ENCODE measurements around the gene C11orf54. TPM values are rescaled to one million over a fixed set of nuclear protein-coding genes. Genes with fewer than 3 reads are reported as not detected.

The C11orf54 gene
- total and polyA plus RNA-seq, 2 donors (not counting 1 experiment from before 2014, with no cell fraction given) = 22.1 to 29.0 TPM

GRCh38 chr11:93784145-93784934 lies 42.9 kb downstream of the C11orf54 start, which contains the start of gene MED17:
MED17 (plus strand) TSS chr11:93784282; CDS start chr11:93784514, 232 bp downstream.
- peak within 1 kb of the TSS; percentile 91 for H2AFZ ChIP-seq (ENCODE audit: low read length)
- peaks cover 2% of the 10 kb centered on the region for H4K20me1 ChIP-seq (ENCODE audit: control insufficient read depth, extremely low read depth, insufficient read depth, low read length)
- H3K9me3 ChIP-seq (ENCODE audit: control insufficient read depth, insufficient read depth, low read depth, low read length) = no peaks in the 10 kb centered on the region
- peak within 1 kb of the TSS; percentile 93 for H3K4me2 ChIP-seq (ENCODE audit: extremely low read depth, insufficient read depth, low read length)
- peaks cover 46% of the 10 kb centered on the region for H3K79me2 ChIP-seq (ENCODE audit: control insufficient read depth, insufficient read depth, low read length)
- TF ChIP-seq CTCF (conservative IDR thresholded peaks at IDR 0.05 in 1 of 2, IDR thresholded peaks at IDR 0.05 in 1 of 2; ENCODE audit: low read depth in 1 of 2, low read length in 2 of 2) = peak; percentile 36 to 52
- TF ChIP-seq EZH2 (IDR thresholded peaks at IDR 0.05; ENCODE audit: low read length, missing control alignments) = no peak
- peaks cover 6% of the 10 kb centered on the region for H3K4me1 ChIP-seq (ENCODE audit: control insufficient read depth, extremely low read depth, insufficient read depth, low read length)
- H3K36me3 ChIP-seq (ENCODE audit: control insufficient read depth, insufficient read depth, low read length) = peaks cover 2% of the 10 kb centered on the region
- peak within 1 kb of the TSS; percentile 99 for H3K27ac ChIP-seq (ENCODE audit: insufficient read depth, low read length)
- peak within 1 kb of the TSS; percentile 100 for H3K9ac ChIP-seq (ENCODE audit: insufficient read depth, low read length)
- peak within 1 kb of the TSS; percentile 62 to 99 (median 93) for H3K4me3 ChIP-seq (replicated peaks in 1 of 4; ENCODE audit: control extremely low read depth in 1 of 4, insufficient read depth in 1 of 4, low read depth in 3 of 4, low read length in 4 of 4)
- H3K27me3 ChIP-seq (ENCODE audit: control insufficient read depth, insufficient read depth, low read length) = no peaks in the 10 kb centered on the region
- peak; percentile 91 to 92 for DNase-seq (ENCODE audit: low read depth in 2 of 2)

GRCh38 chr11:93784935-93785360 lies 43.5 kb downstream of the C11orf54 start:
- H3K79me2 ChIP-seq (ENCODE audit: control insufficient read depth, insufficient read depth, low read length) = peaks cover 52% of the 10 kb centered on the region
- no peak overlapping the region for H2AFZ ChIP-seq (ENCODE audit: low read length)
- peaks cover 3% of the 10 kb centered on the region for H3K36me3 ChIP-seq (ENCODE audit: control insufficient read depth, insufficient read depth, low read length)
- no peaks in the 10 kb centered on the region for H3K9me3 ChIP-seq (ENCODE audit: control insufficient read depth, insufficient read depth, low read depth, low read length)
- peak overlapping the region; percentile 62 to 99 (median 93) for H3K4me3 ChIP-seq (replicated peaks in 1 of 4; ENCODE audit: control extremely low read depth in 1 of 4, insufficient read depth in 1 of 4, low read depth in 3 of 4, low read length in 4 of 4)
- H4K20me1 ChIP-seq (ENCODE audit: control insufficient read depth, extremely low read depth, insufficient read depth, low read length) = peaks cover 2% of the 10 kb centered on the region
- H3K4me2 ChIP-seq (ENCODE audit: extremely low read depth, insufficient read depth, low read length) = peak overlapping the region; percentile 93
- H3K27me3 ChIP-seq (ENCODE audit: control insufficient read depth, insufficient read depth, low read length) = no peaks in the 10 kb centered on the region
- DNase-seq (ENCODE audit: low read depth in 2 of 2) = peak; percentile 4 to 18
- H3K4me1 ChIP-seq (ENCODE audit: control insufficient read depth, extremely low read depth, insufficient read depth, low read length) = peaks cover 6% of the 10 kb centered on the region
- peak overlapping the region; percentile 100 for H3K9ac ChIP-seq (ENCODE audit: insufficient read depth, low read length)
- H3K27ac ChIP-seq (ENCODE audit: insufficient read depth, low read length) = peak overlapping the region; percentile 99
- TF ChIP-seq CTCF (conservative IDR thresholded peaks at IDR 0.05 in 1 of 2, IDR thresholded peaks at IDR 0.05 in 1 of 2; ENCODE audit: low read depth in 1 of 2, low read length in 2 of 2) (no peak), EZH2 (IDR thresholded peaks at IDR 0.05; ENCODE audit: low read length, missing control alignments) (no peak)

- H3K27ac ChIP-seq (ENCODE audit: insufficient read depth, low read length) = no peak overlapping the region
- H3K4me3 ChIP-seq (replicated peaks in 1 of 4; ENCODE audit: control extremely low read depth in 1 of 4, insufficient read depth in 1 of 4, low read depth in 3 of 4, low read length in 4 of 4) = no peak overlapping the region
- H3K36me3 ChIP-seq (ENCODE audit: control insufficient read depth, insufficient read depth, low read length) = peaks cover 10% of the 10 kb centered on the region
- peaks cover 2% of the 10 kb centered on the region for H4K20me1 ChIP-seq (ENCODE audit: control insufficient read depth, extremely low read depth, insufficient read depth, low read length)
- H2AFZ ChIP-seq (ENCODE audit: low read length) = no peak overlapping the region
- no peak overlapping the region for H3K9ac ChIP-seq (ENCODE audit: insufficient read depth, low read length)
- H3K4me2 ChIP-seq (ENCODE audit: extremely low read depth, insufficient read depth, low read length) = no peak overlapping the region
- DNase-seq (ENCODE audit: low read depth in 2 of 2) = peak in 1 of 2 donors; percentile 15
- H3K9me3 ChIP-seq (ENCODE audit: control insufficient read depth, insufficient read depth, low read depth, low read length) = no peaks in the 10 kb centered on the region
- TF ChIP-seq EZH2 (IDR thresholded peaks at IDR 0.05; ENCODE audit: low read length, missing control alignments) (no peak), CTCF (conservative IDR thresholded peaks at IDR 0.05 in 1 of 2, IDR thresholded peaks at IDR 0.05 in 1 of 2; ENCODE audit: low read depth in 1 of 2, low read length in 2 of 2) (no peak)
- H3K4me1 ChIP-seq (ENCODE audit: control insufficient read depth, extremely low read depth, insufficient read depth, low read length) = no peaks in the 10 kb centered on the region
- no peaks in the 10 kb centered on the region for H3K27me3 ChIP-seq (ENCODE audit: control insufficient read depth, insufficient read depth, low read length)
- H3K79me2 ChIP-seq (ENCODE audit: control insufficient read depth, insufficient read depth, low read length) = peaks cover 37% of the 10 kb centered on the region
Measured at GRCh38 chr11:93791493-93791892, 50.0 kb downstream of the C11orf54 start.
